ENCODE data around the gene QKI. TPM values are rescaled to one million over a fixed set of nuclear protein-coding genes. Genes with fewer than 3 reads are reported as not detected.

The QKI gene
- total RNA-seq, 2 experiments from 2014 or later = 48.6 to 62.7 TPM

- H3K4me1 Mint-ChIP-seq = peaks cover 49% of the 10 kb centered on the region
- no peak overlapping the region for H3K4me3 Mint-ChIP-seq
- H3K27ac Mint-ChIP-seq = no peak overlapping the region
- H3K9me3 Mint-ChIP-seq (ENCODE audit: low read depth) = no peaks in the 10 kb centered on the region
- H3K36me3 Mint-ChIP-seq (ENCODE audit: low read depth) = peaks cover 2% of the 10 kb centered on the region
- DNase-seq (no peak), ATAC-seq (no peak)
- ChIA-PET POLR2A (no interaction called here), CTCF (interaction anchor here (0.8 kb wide), 1 partner anchor 63 kb away, joined by 3 read pairs; no protein-coding TSS in a partner anchor)
- intact Hi-C loops (cut with DNase I, micrococcal nuclease) = no loop called here
- H3K27me3 Mint-ChIP-seq = no peaks in the 10 kb centered on the region
Measured at GRCh38 chr6:163491737-163492300, 77.3 kb downstream of the QKI start.

DNA sequence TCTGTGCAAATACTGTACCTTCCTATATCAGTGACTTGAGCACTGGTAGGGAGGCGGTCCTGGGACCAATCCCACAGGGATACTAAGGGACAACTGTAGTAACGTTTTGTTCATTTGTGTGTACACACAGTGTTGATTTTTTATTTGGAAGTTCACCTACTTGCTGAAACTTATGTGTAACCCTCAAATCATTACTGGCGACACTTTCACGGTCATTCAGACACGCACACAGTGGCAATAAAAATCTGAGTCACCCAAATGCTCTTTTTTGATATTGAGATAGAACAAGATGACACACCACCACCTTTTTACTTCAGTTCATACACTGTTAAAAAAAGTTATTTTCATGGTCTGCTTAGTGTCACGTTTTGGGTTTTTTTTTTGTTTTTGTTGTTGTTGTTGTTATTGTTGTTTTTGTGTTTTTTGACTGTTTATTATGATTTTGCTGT lies 79.8 kb downstream of the QKI start:
- peaks cover 5% of the 10 kb centered on the region for H3K36me3 Mint-ChIP-seq (ENCODE audit: low read depth)
- no peak overlapping the region for H3K4me3 Mint-ChIP-seq
- intact Hi-C loops (cut with DNase I, micrococcal nuclease) = no loop called here
- CTCF ChIA-PET = no interaction called here
- ATAC-seq = peak; percentile 19
- H3K27me3 Mint-ChIP-seq = no peaks in the 10 kb centered on the region
- POLR2A ChIA-PET = no interaction called here
- peak; percentile 10 for DNase-seq
- no peak overlapping the region for H3K27ac Mint-ChIP-seq
- H3K9me3 Mint-ChIP-seq (ENCODE audit: low read depth) = no peaks in the 10 kb centered on the region
- peaks cover 32% of the 10 kb centered on the region for H3K4me1 Mint-ChIP-seq

DNA sequence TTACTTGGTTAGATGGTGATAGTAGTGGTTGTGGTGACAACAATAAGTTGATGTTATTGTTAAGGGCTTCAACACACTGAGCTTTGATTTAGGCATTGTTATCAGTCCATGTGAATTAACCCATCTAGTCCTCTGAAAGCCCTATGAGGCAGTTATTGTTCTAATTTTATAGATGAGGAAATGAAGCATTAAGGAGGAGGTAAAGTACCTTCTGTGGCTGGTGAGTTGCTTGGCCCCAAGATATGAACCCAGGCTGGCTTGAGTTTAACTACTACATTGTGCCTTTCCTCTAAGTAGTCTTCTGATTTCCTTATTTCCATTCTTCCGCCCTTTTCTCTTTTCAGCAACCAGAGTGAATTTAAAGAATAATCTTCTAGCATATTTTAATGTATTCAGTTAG lies 81.7 kb downstream of the QKI start:
- DNase-seq = no peak
- peaks cover 14% of the 10 kb centered on the region for H3K4me1 Mint-ChIP-seq

DNA sequence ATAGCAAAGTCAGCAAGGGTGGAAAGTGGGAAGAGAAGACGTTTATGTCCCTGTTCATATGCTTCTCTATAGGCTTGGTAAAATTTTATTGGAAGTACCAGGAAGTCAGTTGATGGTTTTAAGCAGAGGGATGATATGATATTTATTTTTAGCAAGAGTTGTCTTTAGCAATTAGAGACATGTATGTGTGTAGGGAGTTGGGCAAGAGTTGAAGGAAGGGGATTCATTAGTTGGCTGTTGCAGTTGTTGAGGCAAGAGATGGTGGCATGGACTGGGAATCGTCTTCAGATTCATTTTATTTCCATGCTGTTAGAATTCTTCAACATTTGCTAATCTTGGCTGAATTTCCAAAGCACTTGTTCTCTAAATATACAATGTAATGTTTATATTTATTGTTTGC lies 85.6 kb downstream of the QKI start:
- ChIA-PET CTCF (interaction anchor here (0.6 to 0.9 kb wide), 3 partner anchors 12 to 80 kb away, joined by 3 read pairs; no protein-coding TSS in a partner anchor), POLR2A (no interaction called here)
- Mint-ChIP-seq H3K27me3 (no peaks in the 10 kb centered on the region), H3K36me3 (ENCODE audit: low read depth) (peaks cover 33% of the 10 kb centered on the region), H3K9me3 (ENCODE audit: low read depth) (peaks cover 17% of the 10 kb centered on the region), H3K4me3 (no peak overlapping the region), H3K4me1 (peaks cover 7% of the 10 kb centered on the region), H3K27ac (no peak overlapping the region)
- intact Hi-C loops (cut with DNase I, micrococcal nuclease) = no loop called here
- no peak for DNase-seq
- no peak for ATAC-seq

More for the DNA sequence above, 81.7 kb downstream of the QKI start:
- intact Hi-C loops (cut with DNase I, micrococcal nuclease) = no loop called here
- H3K4me3 Mint-ChIP-seq = no peak overlapping the region
- H3K27me3 Mint-ChIP-seq = no peaks in the 10 kb centered on the region
- peaks cover 5% of the 10 kb centered on the region for H3K9me3 Mint-ChIP-seq (ENCODE audit: low read depth)
- peaks cover 8% of the 10 kb centered on the region for H3K36me3 Mint-ChIP-seq (ENCODE audit: low read depth)
- ChIA-PET POLR2A (no interaction called here), CTCF (no interaction called here)
- no peak overlapping the region for H3K27ac Mint-ChIP-seq
- ATAC-seq = no peak

- intact Hi-C loops (cut with DNase I, micrococcal nuclease) = no loop called here
- DNase-seq (no peak), ATAC-seq (no peak)
- Mint-ChIP-seq H3K9me3 (ENCODE audit: low read depth) (peaks cover 22% of the 10 kb centered on the region), H3K27me3 (no peaks in the 10 kb centered on the region), H3K36me3 (ENCODE audit: low read depth) (peaks cover 43% of the 10 kb centered on the region), H3K27ac (no peak overlapping the region), H3K4me1 (peaks cover 6% of the 10 kb centered on the region), H3K4me3 (no peak overlapping the region)
- ChIA-PET CTCF (interaction anchor here (0.8 kb wide), 1 partner anchor 13 kb away, joined by 3 read pairs; no protein-coding TSS in a partner anchor), POLR2A (no interaction called here)
Measured at GRCh38 chr6:163501026-163501425, 86.5 kb downstream of the QKI start.

GRCh38 chr6:163501439-163501838 lies 86.9 kb downstream of the QKI start:
- Mint-ChIP-seq H3K36me3 (ENCODE audit: low read depth) (peaks cover 44% of the 10 kb centered on the region), H3K4me1 (peaks cover 2% of the 10 kb centered on the region), H3K27ac (no peak overlapping the region), H3K27me3 (no peaks in the 10 kb centered on the region), H3K4me3 (no peak overlapping the region), H3K9me3 (ENCODE audit: low read depth) (peaks cover 24% of the 10 kb centered on the region)
- ChIA-PET POLR2A (no interaction called here), CTCF (interaction anchor here (0.8 kb wide), 1 partner anchor 13 kb away, joined by 3 read pairs; no protein-coding TSS in a partner anchor)
- DNase-seq = no peak
- intact Hi-C loops (cut with DNase I, micrococcal nuclease) = no loop called here
- ATAC-seq = no peak

DNA sequence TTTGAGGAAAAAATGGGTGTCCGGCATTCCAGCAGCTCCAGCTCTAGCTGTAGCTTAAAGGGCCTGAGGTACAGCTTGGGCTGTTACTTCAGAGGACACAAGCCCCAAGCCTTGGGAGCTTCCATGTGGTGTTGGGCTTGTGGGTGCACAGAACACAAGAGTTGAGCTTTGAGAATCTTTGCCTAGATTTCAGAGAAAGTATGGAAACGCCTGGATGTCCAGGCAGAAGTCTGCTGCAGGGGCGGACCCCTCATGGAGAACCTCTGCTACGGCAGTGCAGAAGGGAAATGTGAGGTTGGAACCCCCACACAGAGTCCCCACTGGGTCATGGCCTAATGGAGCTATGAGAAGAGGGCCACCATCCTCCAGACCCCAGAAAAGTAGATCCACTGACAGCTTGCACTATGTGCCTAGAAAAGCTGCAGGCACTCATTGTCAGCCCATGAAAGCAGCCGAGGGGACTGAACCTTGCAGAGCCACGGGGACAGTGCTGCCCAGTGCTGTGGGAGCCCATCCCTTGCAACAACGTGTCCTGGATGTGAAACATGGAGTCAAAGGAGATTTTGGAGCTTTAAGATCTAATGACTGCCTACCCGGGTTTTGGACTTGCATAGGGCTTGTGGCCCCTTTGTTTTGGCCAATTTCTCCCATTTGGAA lies 90.6 kb downstream of the QKI start:
- H3K4me3 Mint-ChIP-seq = no peak overlapping the region
- POLR2A ChIA-PET = interaction anchor here (0.6 kb wide), 1 partner anchor 218 kb away, joined by 4 read pairs; no protein-coding TSS in a partner anchor
- intact Hi-C loops (cut with DNase I, micrococcal nuclease) = no loop called here
- no peak overlapping the region for H3K27ac Mint-ChIP-seq
- peaks cover 53% of the 10 kb centered on the region for H3K36me3 Mint-ChIP-seq (ENCODE audit: low read depth)
- CTCF ChIA-PET = no interaction called here
- no peaks in the 10 kb centered on the region for H3K27me3 Mint-ChIP-seq
- peaks cover 31% of the 10 kb centered on the region for H3K9me3 Mint-ChIP-seq (ENCODE audit: low read depth)
- ATAC-seq (no peak), DNase-seq (no peak)
- H3K4me1 Mint-ChIP-seq = no peaks in the 10 kb centered on the region

GRCh38 chr6:163507965-163508364 lies 93.4 kb downstream of the QKI start:
- no peaks in the 10 kb centered on the region for H3K4me1 Mint-ChIP-seq
- DNase-seq (no peak), ATAC-seq (no peak)
- H3K27ac Mint-ChIP-seq = no peak overlapping the region
- intact Hi-C loops (cut with DNase I, micrococcal nuclease) = no loop called here
- CTCF ChIA-PET = interaction anchor here (1.2 kb wide), 1 partner anchor 9 kb away, joined by 4 read pairs; no protein-coding TSS in a partner anchor
- peaks cover 31% of the 10 kb centered on the region for H3K9me3 Mint-ChIP-seq (ENCODE audit: low read depth)
- no peaks in the 10 kb centered on the region for H3K27me3 Mint-ChIP-seq
- peaks cover 42% of the 10 kb centered on the region for H3K36me3 Mint-ChIP-seq (ENCODE audit: low read depth)
- POLR2A ChIA-PET = no interaction called here
- no peak overlapping the region for H3K4me3 Mint-ChIP-seq

- ChIA-PET CTCF (interaction anchor here (0.5 kb wide), 1 partner anchor 25 kb away, joined by 3 read pairs; no protein-coding TSS in a partner anchor), POLR2A (no interaction called here)
- Mint-ChIP-seq H3K27ac (no peak overlapping the region), H3K9me3 (ENCODE audit: low read depth) (peaks cover 2% of the 10 kb centered on the region), H3K4me3 (no peak overlapping the region), H3K27me3 (no peaks in the 10 kb centered on the region), H3K36me3 (ENCODE audit: low read depth) (peaks cover 4% of the 10 kb centered on the region), H3K4me1 (peaks cover 7% of the 10 kb centered on the region)
- intact Hi-C loops (cut with DNase I, micrococcal nuclease) = no loop called here
- DNase-seq (no peak), ATAC-seq (no peak)
Measured at GRCh38 chr6:163513003-163513402, 98.5 kb downstream of the QKI start.

- H3K9me3 Mint-ChIP-seq (ENCODE audit: low read depth) = no peaks in the 10 kb centered on the region
- CTCF ChIA-PET = interaction anchor here (1.1 kb wide), 1 partner anchor 12 kb away, joined by 3 read pairs; no protein-coding TSS in a partner anchor
- H3K4me1 Mint-ChIP-seq = peaks cover 12% of the 10 kb centered on the region
- H3K4me3 Mint-ChIP-seq = no peak overlapping the region
- DNase-seq (no peak), ATAC-seq (no peak)
- H3K27me3 Mint-ChIP-seq = no peaks in the 10 kb centered on the region
- POLR2A ChIA-PET = no interaction called here
- intact Hi-C loops (cut with DNase I, micrococcal nuclease) = no loop called here
- no peak overlapping the region for H3K27ac Mint-ChIP-seq
- peaks cover 2% of the 10 kb centered on the region for H3K36me3 Mint-ChIP-seq (ENCODE audit: low read depth)
Measured at GRCh38 chr6:163513570-163514166, 99.2 kb downstream of the QKI start.

DNA sequence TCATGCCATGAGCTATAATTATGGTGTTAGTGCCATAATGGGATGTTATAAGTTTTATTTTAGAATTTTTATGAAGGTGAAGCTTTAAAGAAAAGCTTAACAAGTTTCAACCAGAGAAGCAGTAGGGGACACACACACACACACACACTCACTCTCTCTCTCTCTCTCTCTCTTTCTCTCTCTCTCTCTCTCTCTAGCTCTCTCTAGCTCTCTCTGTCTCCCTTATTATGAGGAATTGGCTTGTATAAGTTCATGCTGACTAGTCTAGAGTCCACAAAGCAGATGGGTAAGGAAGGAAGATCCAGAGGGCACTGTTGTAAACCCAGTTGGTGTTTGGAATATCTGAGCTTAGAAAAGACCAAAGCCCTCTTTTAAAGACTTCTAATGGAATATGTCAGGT lies 102.4 kb downstream of the QKI start:
- Mint-ChIP-seq H3K27ac (no peak overlapping the region), H3K27me3 (no peaks in the 10 kb centered on the region), H3K9me3 (ENCODE audit: low read depth) (no peaks in the 10 kb centered on the region), H3K4me3 (no peak overlapping the region), H3K36me3 (ENCODE audit: low read depth) (peaks cover 2% of the 10 kb centered on the region), H3K4me1 (peaks cover 15% of the 10 kb centered on the region)
- ChIA-PET CTCF (interaction anchor here (1.2 kb wide), 1 partner anchor 10 kb away, joined by 4 read pairs; no protein-coding TSS in a partner anchor), POLR2A (no interaction called here)
- intact Hi-C loops (cut with DNase I, micrococcal nuclease) = no loop called here
- ATAC-seq = no peak
- no peak for DNase-seq

DNA sequence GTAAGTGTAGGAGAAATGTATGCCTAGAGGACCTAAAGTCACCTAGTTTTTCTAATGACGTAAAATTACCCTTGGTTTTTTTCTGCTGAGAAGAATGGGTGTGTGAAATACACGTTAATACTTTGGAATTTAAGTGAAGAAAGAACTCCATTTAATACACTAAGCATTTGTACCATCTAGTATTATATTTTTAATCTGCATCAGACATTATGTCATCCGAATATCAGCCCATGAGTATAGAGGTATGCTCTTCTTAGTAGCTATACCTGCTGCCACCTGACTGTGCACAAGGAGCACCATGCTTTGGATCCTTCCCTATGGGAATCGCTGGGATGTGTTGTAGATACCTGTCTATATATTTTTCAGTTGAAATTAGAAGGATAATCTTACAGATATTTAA lies 106.4 kb downstream of the QKI start:
- ChIA-PET POLR2A (no interaction called here), CTCF (no interaction called here)
- ATAC-seq (no peak), DNase-seq (no peak)
- Mint-ChIP-seq H3K27me3 (no peaks in the 10 kb centered on the region), H3K4me3 (no peak overlapping the region), H3K36me3 (ENCODE audit: low read depth) (no peaks in the 10 kb centered on the region), H3K27ac (no peak overlapping the region), H3K4me1 (peaks cover 16% of the 10 kb centered on the region), H3K9me3 (ENCODE audit: low read depth) (no peaks in the 10 kb centered on the region)
- intact Hi-C loops (cut with DNase I, micrococcal nuclease) = no loop called here

All from activated CD4-positive, alpha-beta T cell treated with anti-CD3 and anti-CD28 coated beads for 36 hours (primary cell).